Fibroblast of mammary gland (primary cell): Measurements from ENCODE around the gene TREML2.
A peak's percentile ranks its signal among the peaks of the same experiment; 100 is the strongest.

Source experiments
- DNase-seq: peaks from one replicate; pipeline ENCODE4 v3.0.0-alpha.2; 2010; ENCODE audit warnings: low read depth
- H3K4me3 ChIP-seq: 2 replicates; pipeline ENCODE4 v1.5.1; 2011; ENCODE audit warnings: low read depth, mild to moderate bottlenecking, low read length, moderate library complexity; ENCODE audit not compliant: control insufficient read depth
- TF ChIP-seq, protein P1 (sequence below): conservative IDR thresholded peaks from 2 replicates; pipeline ENCODE4 v1.5.1; 2011; ENCODE audit warnings: low read depth, low read length, inconsistent platforms; ENCODE audit not compliant: control insufficient read depth, insufficient read depth

TREML2 gene

DNA sequence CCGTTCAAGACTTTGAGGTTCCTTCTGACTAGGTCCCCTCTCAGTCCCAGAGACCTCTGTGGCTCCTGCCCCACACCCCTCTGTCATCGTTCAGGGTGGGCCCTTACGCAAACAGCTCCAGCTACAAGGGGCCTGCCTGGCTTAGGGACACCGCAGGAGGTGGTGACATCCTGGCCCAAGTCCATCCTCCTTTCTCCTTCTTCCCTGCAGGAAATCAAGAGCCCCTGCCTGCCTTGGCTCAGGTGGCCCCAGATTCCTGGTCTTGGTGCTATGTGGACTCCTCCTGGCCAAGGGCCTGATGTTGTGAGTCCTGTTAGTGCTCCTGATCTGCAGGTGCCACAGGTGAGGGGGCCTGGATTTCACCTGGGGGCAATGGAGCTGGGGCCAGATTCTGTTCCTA, 35.3 kb upstream of the TREML2 start:
- no peak overlapping the region for H3K4me3 ChIP-seq
- TF ChIP-seq, protein P1, sequence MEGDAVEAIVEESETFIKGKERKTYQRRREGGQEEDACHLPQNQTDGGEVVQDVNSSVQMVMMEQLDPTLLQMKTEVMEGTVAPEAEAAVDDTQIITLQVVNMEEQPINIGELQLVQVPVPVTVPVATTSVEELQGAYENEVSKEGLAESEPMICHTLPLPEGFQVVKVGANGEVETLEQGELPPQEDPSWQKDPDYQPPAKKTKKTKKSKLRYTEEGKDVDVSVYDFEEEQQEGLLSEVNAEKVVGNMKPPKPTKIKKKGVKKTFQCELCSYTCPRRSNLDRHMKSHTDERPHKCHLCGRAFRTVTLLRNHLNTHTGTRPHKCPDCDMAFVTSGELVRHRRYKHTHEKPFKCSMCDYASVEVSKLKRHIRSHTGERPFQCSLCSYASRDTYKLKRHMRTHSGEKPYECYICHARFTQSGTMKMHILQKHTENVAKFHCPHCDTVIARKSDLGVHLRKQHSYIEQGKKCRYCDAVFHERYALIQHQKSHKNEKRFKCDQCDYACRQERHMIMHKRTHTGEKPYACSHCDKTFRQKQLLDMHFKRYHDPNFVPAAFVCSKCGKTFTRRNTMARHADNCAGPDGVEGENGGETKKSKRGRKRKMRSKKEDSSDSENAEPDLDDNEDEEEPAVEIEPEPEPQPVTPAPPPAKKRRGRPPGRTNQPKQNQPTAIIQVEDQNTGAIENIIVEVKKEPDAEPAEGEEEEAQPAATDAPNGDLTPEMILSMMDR, result no peak
- DNase-seq, result no peak

DNA sequence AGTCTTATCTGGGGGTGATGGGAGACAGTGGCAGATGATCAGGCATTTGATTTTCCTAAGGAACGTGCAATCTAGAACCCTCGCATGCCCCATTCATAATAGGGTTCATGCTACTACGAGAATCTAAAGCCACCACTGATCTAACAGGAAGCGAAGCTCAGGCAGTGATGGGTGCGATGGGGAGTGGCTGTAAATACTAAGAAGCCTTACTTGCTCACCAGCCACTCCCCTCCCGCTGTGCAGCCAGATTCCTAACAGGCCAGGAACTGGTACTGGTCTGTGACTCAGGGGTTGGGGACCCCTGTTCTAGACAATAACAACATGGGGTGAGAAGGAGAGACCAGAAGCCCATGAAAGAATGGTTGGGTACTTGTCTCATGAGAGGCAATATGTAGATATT, 31.7 kb upstream of the TREML2 start:
- DNase-seq, result no peak
- TF ChIP-seq, protein P1, result no peak
- H3K4me3 ChIP-seq, result no peak overlapping the region

DNA sequence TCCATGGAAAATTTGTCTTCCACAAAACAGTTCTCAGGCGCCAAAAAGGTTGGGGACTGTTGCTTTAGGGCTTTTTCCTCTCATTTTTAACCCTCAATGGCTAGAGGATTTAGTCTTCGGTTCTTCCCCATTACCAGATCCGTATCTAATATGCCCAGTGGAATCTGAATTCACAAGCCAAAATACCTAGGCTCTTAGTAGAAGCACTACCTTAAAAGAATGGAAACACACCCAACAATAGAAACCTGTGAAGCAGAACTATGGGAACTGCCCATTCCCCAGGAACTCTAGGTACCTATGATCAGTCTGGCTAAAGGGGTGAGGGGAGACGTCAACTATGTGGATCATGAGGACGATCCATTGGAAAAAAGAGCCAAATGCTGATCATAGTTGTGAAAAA, 30.3 kb upstream of the TREML2 start:
- H3K4me3 ChIP-seq, result no peak overlapping the region
- no peak for DNase-seq
- TF ChIP-seq, protein P1, result no peak

DNA sequence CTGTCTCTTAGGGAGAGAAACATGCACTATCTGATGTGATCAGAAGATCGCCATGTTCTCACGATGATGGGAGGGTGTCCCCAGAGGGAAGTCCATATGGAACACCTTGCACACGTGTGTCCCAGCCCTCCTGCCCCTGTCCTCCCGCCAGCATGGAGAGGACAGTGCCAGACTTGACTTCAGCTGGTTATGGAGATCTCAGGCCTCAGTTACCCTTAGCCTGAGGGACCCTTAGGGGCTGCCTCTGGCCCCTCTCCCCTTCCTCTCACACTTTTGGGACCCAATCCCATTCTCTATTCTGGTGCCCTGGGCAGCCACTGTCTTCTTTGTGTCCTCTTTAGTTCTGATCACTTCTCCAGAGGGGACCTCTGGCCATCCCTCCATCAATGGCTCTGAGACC, 28.8 kb upstream of the TREML2 start:
- no peak for DNase-seq
- TF ChIP-seq, protein P1, result no peak
- H3K4me3 ChIP-seq, result no peak overlapping the region

- H3K4me3 ChIP-seq, result no peak overlapping the region
- TF ChIP-seq, protein P1, result no peak
- peak; percentile 4 for DNase-seq
Measured at GRCh38 chr6:41228616-41229015, 27.7 kb upstream of the TREML2 start.

DNA sequence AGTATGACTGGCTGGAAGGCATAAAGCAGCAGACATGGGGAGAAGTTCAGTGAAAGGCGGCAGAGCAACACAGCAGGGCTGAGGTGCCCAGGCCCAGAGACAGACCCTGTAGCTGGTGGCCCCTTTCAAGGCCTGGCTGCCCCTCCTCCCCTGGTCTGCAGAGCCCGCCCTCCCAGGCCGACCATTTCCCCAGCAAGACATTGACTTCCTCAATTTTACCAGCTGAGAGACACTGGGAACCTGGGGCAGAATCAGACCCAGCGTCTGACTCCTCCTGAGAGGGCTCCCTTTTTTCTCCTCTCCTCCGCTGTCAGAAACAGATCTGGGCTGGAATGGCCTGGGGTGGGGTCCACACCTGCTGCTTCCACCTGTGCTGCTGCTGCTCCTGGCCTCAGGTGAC, 27.1 kb upstream of the TREML2 start, which contains the start of gene TREML4:
TREML4 (plus strand) TSS at position 254 of the 400 bp plus-strand sequence; CDS start at position 333, 79 bp downstream.
- TF ChIP-seq, protein P1, result no peak
- no peak within 1 kb of the TSS for H3K4me3 ChIP-seq
- DNase-seq, result no peak

GRCh38 chr6:41226752-41227151, 25.8 kb upstream of the TREML2 start:
- TF ChIP-seq, protein P1, result no peak
- H3K4me3 ChIP-seq, result no peak overlapping the region
- no peak for DNase-seq
